H9 (cell line): Measurements from ENCODE around the gene IGF1R. TPM values are rescaled to one million over a fixed set of nuclear protein-coding genes. Genes with fewer than 3 reads are reported as not detected.
A peak's percentile ranks its signal among the peaks of the same experiment; 100 is the strongest.

Experiments
- DNase-seq: peaks from one replicate; pipeline ENCODE4 v3.0.0-alpha.2; 2017
- H2AFZ ChIP-seq: one replicate; pipeline ENCODE4 v1.6.1; 2013; ENCODE audit warnings: mild to moderate bottlenecking, low read length, control low read depth, moderate library complexity
- H2AK5ac ChIP-seq: 2 replicates; pipeline ENCODE4 v1.6.1; 2013; ENCODE audit warnings: low read length, control low read depth, mixed read lengths; ENCODE audit not compliant: insufficient read length
- H2BK120ac ChIP-seq: one replicate; pipeline ENCODE4 v1.6.1; 2013; ENCODE audit warnings: low read depth, mild to moderate bottlenecking, low read length, control low read depth, inconsistent platforms; ENCODE audit not compliant: poor library complexity, severe bottlenecking
- H2BK12ac ChIP-seq: 2 replicates; pipeline ENCODE4 v1.6.1; 2013; ENCODE audit warnings: low read length, control low read depth, mixed read lengths, low read depth; ENCODE audit not compliant: insufficient read length
- H2BK15ac ChIP-seq: 2 replicates; pipeline ENCODE4 v1.6.1; 2013; ENCODE audit warnings: low read depth, low read length, control low read depth
- H2BK20ac ChIP-seq: one replicate; pipeline ENCODE4 v1.6.1; 2013; ENCODE audit warnings: low read depth, mild to moderate bottlenecking, low read length, control low read depth, inconsistent platforms; ENCODE audit not compliant: poor library complexity, severe bottlenecking
- H2BK5ac ChIP-seq: 2 replicates; pipeline ENCODE4 v1.6.1; 2013; ENCODE audit warnings: low read length, control low read depth, mixed read lengths; ENCODE audit not compliant: insufficient read length
- H3K14ac ChIP-seq: 2 replicates; pipeline ENCODE4 v1.6.1; 2013; ENCODE audit warnings: low read length, control low read depth; ENCODE audit not compliant: insufficient read depth
- H3K18ac ChIP-seq: 2 replicates; pipeline ENCODE4 v1.6.1; 2013; ENCODE audit warnings: low read depth, mild to moderate bottlenecking, mixed read lengths, low read length, control low read depth; ENCODE audit not compliant: insufficient read length
- H3K23ac ChIP-seq: 2 replicates; pipeline ENCODE4 v1.6.1; 2013; ENCODE audit warnings: low read length, control low read depth, mixed read lengths, low read depth; ENCODE audit not compliant: insufficient read length
- H3K23me2 ChIP-seq: 2 replicates; pipeline ENCODE4 v1.6.1; 2013; ENCODE audit warnings: low read depth, mild to moderate bottlenecking, mixed read lengths, low read length, control low read depth; ENCODE audit not compliant: insufficient read length, poor library complexity, severe bottlenecking
- H3K27ac ChIP-seq: 2 replicates; pipeline ENCODE4 v1.5.1; 2013; ENCODE audit warnings: low read length, control low read depth, mixed read lengths, low read depth; ENCODE audit not compliant: insufficient read length
- H3K27me3 ChIP-seq: 2 replicates; pipeline ENCODE4 v1.6.1; 2013; ENCODE audit warnings: low read length, control low read depth, inconsistent platforms; ENCODE audit not compliant: insufficient read depth
- H3K4ac ChIP-seq: 2 replicates; pipeline ENCODE4 v1.6.1; 2013; ENCODE audit warnings: low read depth, mild to moderate bottlenecking, control low read depth, inconsistent platforms, low read length, moderate library complexity
- H3K4me1 ChIP-seq: 2 replicates; pipeline ENCODE4 v1.6.1; 2013; ENCODE audit warnings: low read length, control low read depth, inconsistent platforms; ENCODE audit not compliant: insufficient read depth
- H3K4me2 ChIP-seq: 2 replicates; pipeline ENCODE4 v1.6.1; 2013; ENCODE audit warnings: low read length, control low read depth, mixed read lengths; ENCODE audit not compliant: insufficient read length, insufficient read depth
- H3K56ac ChIP-seq: 2 replicates; pipeline ENCODE4 v1.6.1; 2013; ENCODE audit warnings: low read depth, mild to moderate bottlenecking, mixed read lengths, low read length, control low read depth; ENCODE audit not compliant: insufficient read length
- H3K79me1 ChIP-seq: 2 replicates; pipeline ENCODE4 v1.6.1; 2013; ENCODE audit warnings: low read depth, mild to moderate bottlenecking, moderate library complexity, low read length, control low read depth, inconsistent platforms; ENCODE audit not compliant: insufficient read depth, poor library complexity, severe bottlenecking
- H3K79me2 ChIP-seq: 2 replicates; pipeline ENCODE4 v1.6.1; 2013; ENCODE audit warnings: low read length, control low read depth, inconsistent platforms; ENCODE audit not compliant: insufficient read depth
- H3K9ac ChIP-seq: 2 replicates; pipeline ENCODE4 v1.6.1; 2013; ENCODE audit warnings: low read length, control low read depth, mixed read lengths; ENCODE audit not compliant: insufficient read length; ENCODE audit errors: extremely low read depth
- H3K9me3 ChIP-seq: one replicate; pipeline ENCODE4 v1.6.1; 2013; ENCODE audit warnings: low read depth, low read length, inconsistent platforms; ENCODE audit not compliant: control insufficient read depth
- H3T11ph ChIP-seq: one replicate; pipeline ENCODE4 v1.6.1; 2013; ENCODE audit warnings: mild to moderate bottlenecking, low read length, control low read depth, inconsistent platforms
- H4K20me1 ChIP-seq: one replicate; pipeline ENCODE4 v1.6.1; 2013; ENCODE audit not compliant: control insufficient read depth, insufficient read length, insufficient read depth
- H4K5ac ChIP-seq: 2 replicates; pipeline ENCODE4 v1.6.1; 2013; ENCODE audit warnings: low read depth, mild to moderate bottlenecking, mixed read lengths, low read length, control low read depth; ENCODE audit not compliant: insufficient read length
- H4K8ac ChIP-seq: replicated peaks from 2 replicates; pipeline ENCODE4 v1.6.1; 2013; ENCODE audit warnings: low read length, control low read depth, mixed read lengths, low read depth; ENCODE audit not compliant: insufficient read length
- H4K91ac ChIP-seq: 2 replicates; pipeline ENCODE4 v1.6.1; 2013; ENCODE audit warnings: low read depth, mild to moderate bottlenecking, moderate library complexity, mixed read lengths, low read length, control low read depth; ENCODE audit not compliant: insufficient read length
- H3K27ac Mint-ChIP-seq, 3 experiments: 2 replicates in 2 of 3; 3 replicates in 1 of 3; pipeline ENCODE4 v1.8.0; 2020 to 2021; ENCODE audit warnings: mixed read lengths in 3 of 3, mild to moderate bottlenecking in 1 of 3, moderate library complexity in 1 of 3
- H3K27me3 Mint-ChIP-seq: 2 replicates; pipeline ENCODE4 v1.8.0; 2021; ENCODE audit warnings: low read depth, mild to moderate bottlenecking, moderate library complexity, mixed read lengths
- H3K36me3 Mint-ChIP-seq, 3 experiments: 2 replicates in 2 of 3; 3 replicates in 1 of 3; pipeline ENCODE4 v1.8.0; 2020 to 2021; ENCODE audit warnings: low read depth in 3 of 3, mixed read lengths in 3 of 3; ENCODE audit not compliant: insufficient read depth in 1 of 3
- H3K4me1 Mint-ChIP-seq, 2 experiments: 2 replicates each; pipeline ENCODE4 v1.8.0; 2020; ENCODE audit warnings: mixed read lengths in 2 of 2
- H3K4me3 Mint-ChIP-seq, 2 experiments: 2 replicates in 1 of 2; 3 replicates in 1 of 2; pipeline ENCODE4 v1.8.0; 2020 to 2021; ENCODE audit warnings: mild to moderate bottlenecking in 2 of 2, mixed read lengths in 2 of 2, moderate library complexity in 1 of 2
- H3K9me3 Mint-ChIP-seq, 2 experiments: 2 replicates in 1 of 2; 3 replicates in 1 of 2; pipeline ENCODE4 v1.8.0; 2020; ENCODE audit warnings: mild to moderate bottlenecking in 2 of 2, mixed read lengths in 2 of 2, moderate library complexity in 1 of 2
- CTCF ChIP-seq: fragments of 200-600 bp; sonication (generic); conservative IDR thresholded peaks from 3 replicates; pipeline ENCODE4 v1.8.0; 2021; ENCODE audit warnings: antibody characterized with exemption, mild to moderate bottlenecking
- WGBS: extraction: QIAGEN DNeasy Blood & Tissue Kit; methylation state at CpG from one replicate; pipeline ENCODE4 v1.1.7; 2013; ENCODE audit warnings: missing lambda C conversion rate, low lambda C conversion rate, mixed read lengths; ENCODE audit not compliant: insufficient read length; ENCODE audit errors: extremely low coverage; 5-methylcytosine and 5-hydroxymethylcytosine counted together
- total RNA-seq: library from RNA; stranded (reverse); gene quantifications from 2 replicates; pipeline ENCODE4 v1.2.1, GENCODE V29; 2021

Gene IGF1R
- total RNA-seq, 1 experiment from 2014 or later, result 70.0 TPM

- DNase-seq, result no peak
Observed at GRCh38 chr15:98893401-98893800, 245.1 kb downstream of the IGF1R start.

More at GRCh38 chr15:98893401-98893800, 245.1 kb downstream of the IGF1R start:
- Histone ChIP-seq H3K79me2 (peaks cover 4% of the 10 kb centered on the region; the same call in 1 of the 2 replicates), H2AFZ (no peak overlapping the region), H4K20me1 (no peaks in the 10 kb centered on the region), H3T11ph (no peak overlapping the region), H3K27me3 (no peaks in the 10 kb centered on the region), H2BK15ac (no peak overlapping the region), H2AK5ac (no peak overlapping the region), H3K4ac (no peak overlapping the region), H3K14ac (no peak overlapping the region), H3K18ac (no peak overlapping the region), H2BK120ac (no peak overlapping the region), H2BK5ac (no peak overlapping the region), H2BK20ac (no peak overlapping the region), H2BK12ac (no peak overlapping the region), H3K79me1 (peaks cover 5% of the 10 kb centered on the region), H3K9ac (no peak overlapping the region), H4K91ac (no peak overlapping the region), H3K4me1 (peaks cover 2% of the 10 kb centered on the region; the same call in 1 of the 2 replicates), H3K56ac (no peak overlapping the region), H3K23ac (no peak overlapping the region), H4K5ac (no peak overlapping the region), H3K9me3 (no peaks in the 10 kb centered on the region), H3K27ac (no peak overlapping the region), H3K23me2 (no peaks in the 10 kb centered on the region), H3K4me2 (no peak overlapping the region), H4K8ac (no peak overlapping the region)
- no peak for TF ChIP-seq CTCF
- Mint-ChIP-seq H3K27ac (0 out of 7 replicates have a peak overlapping the region, but pooled peaks of 1 of the 3 experiments have one; percentile 13), H3K9me3 (no peaks in the 10 kb centered on the region), H3K4me1 (peaks cover 13 to 27% of the 10 kb centered on the region in 2 experiments), H3K27me3 (no peaks in the 10 kb centered on the region), H3K36me3 (peaks cover 16 to 38% (median 37%) of the 10 kb centered on the region in 3 experiments; a peak in 6 of 7 replicates), H3K4me3 (no peak overlapping the region)
- no CpG with 5 or more reads among the region's 6 CpGs for WGBS
